Upper lobe of left lung (tissue), 4 donors: ENCODE results near the gene PKNOX1.
A peak's percentile ranks its signal among the peaks of the same experiment; 100 is the strongest.

Experiments used
- EP300 ChIP-seq, 4 donors: sonication (generic); formaldehyde crosslinking; IDR thresholded peaks; one replicate each; pipeline ENCODE4 v1.5.1; 2017; ENCODE audit warnings: antibody characterized with exemption in 4 of 4, control low read depth in 2 of 4
- POLR2A ChIP-seq, 4 donors: fragments of 450-650 bp; IDR thresholded peaks; one replicate each; pipeline ENCODE4 v1.5.1; 2016 to 2017; ENCODE audit warnings: antibody characterized with exemption in 4 of 4, mild to moderate bottlenecking in 2 of 4
- TF ChIP-seq, protein P1 (sequence below), 6 experiments: fragments of 450-650 bp in 4 of 6; fragments of 200-600 bp in 2 of 6; sonication (generic) in 2 of 6; IDR thresholded peaks; one replicate each; pipeline ENCODE4 v1.5.1; 2016 to 2019; ENCODE audit warnings: antibody characterized with exemption in 6 of 6

GRCh38 chr21:42973991-42974831 is at the start of gene PKNOX1:
- TF ChIP-seq, protein P1, sequence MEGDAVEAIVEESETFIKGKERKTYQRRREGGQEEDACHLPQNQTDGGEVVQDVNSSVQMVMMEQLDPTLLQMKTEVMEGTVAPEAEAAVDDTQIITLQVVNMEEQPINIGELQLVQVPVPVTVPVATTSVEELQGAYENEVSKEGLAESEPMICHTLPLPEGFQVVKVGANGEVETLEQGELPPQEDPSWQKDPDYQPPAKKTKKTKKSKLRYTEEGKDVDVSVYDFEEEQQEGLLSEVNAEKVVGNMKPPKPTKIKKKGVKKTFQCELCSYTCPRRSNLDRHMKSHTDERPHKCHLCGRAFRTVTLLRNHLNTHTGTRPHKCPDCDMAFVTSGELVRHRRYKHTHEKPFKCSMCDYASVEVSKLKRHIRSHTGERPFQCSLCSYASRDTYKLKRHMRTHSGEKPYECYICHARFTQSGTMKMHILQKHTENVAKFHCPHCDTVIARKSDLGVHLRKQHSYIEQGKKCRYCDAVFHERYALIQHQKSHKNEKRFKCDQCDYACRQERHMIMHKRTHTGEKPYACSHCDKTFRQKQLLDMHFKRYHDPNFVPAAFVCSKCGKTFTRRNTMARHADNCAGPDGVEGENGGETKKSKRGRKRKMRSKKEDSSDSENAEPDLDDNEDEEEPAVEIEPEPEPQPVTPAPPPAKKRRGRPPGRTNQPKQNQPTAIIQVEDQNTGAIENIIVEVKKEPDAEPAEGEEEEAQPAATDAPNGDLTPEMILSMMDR (IDR thresholded peaks at IDR 0.05) = peak in 4 of 6 experiments; percentile 38 to 49 (median 44)
- peak in 1 of 4 donors; percentile 47 for TF ChIP-seq EP300 (IDR thresholded peaks at IDR 0.05)
- TF ChIP-seq POLR2A (IDR thresholded peaks at IDR 0.05) = peak in 3 of 4 donors; percentile 52 to 81 (median 55)
